OCI-LY1 (cell line): ENCODE measurements around the gene CARD14.
"Not testable (repeated sequence)": the region's sequence is repeated elsewhere in the genome, so short reads cannot be mapped to it uniquely, and the experiment has no call there.

ENCODE experiments used
- H2AFZ ChIP-seq: fragments of 200-600 bp; sonication (generic), shearing (Covaris generic); 2 replicates; pipeline ENCODE4 v1.6.0; 2014; ENCODE audit warnings: antibody characterized with exemption, mild to moderate bottlenecking, low read length
- H3F3A ChIP-seq: fragments of 200-600 bp; sonication (generic), shearing (Covaris generic); 2 replicates; pipeline ENCODE4 v1.6.0; 2014; ENCODE audit warnings: mild to moderate bottlenecking, antibody characterized with exemption, low read length, moderate library complexity; ENCODE audit not compliant: insufficient read depth
- H3K27ac ChIP-seq: fragments of 200-600 bp; sonication (generic); 2 replicates; pipeline ENCODE4 v1.5.1; 2014; ENCODE audit warnings: low read length, mixed run types, mild to moderate bottlenecking, low read depth; ENCODE audit not compliant: poor library complexity, severe bottlenecking
- H3K27me3 ChIP-seq: fragments of 200-600 bp; sonication (generic); 2 replicates; pipeline ENCODE4 v1.6.0; 2014; ENCODE audit warnings: antibody characterized with exemption, mild to moderate bottlenecking, low read length, moderate library complexity; ENCODE audit not compliant: insufficient read depth
- H3K36me3 ChIP-seq: fragments of 200-600 bp; sonication (generic); 2 replicates; pipeline ENCODE4 v1.6.1; 2014; ENCODE audit warnings: mild to moderate bottlenecking, antibody characterized with exemption, low read length, moderate library complexity, mixed read lengths; ENCODE audit not compliant: insufficient read depth
- H3K4me1 ChIP-seq: fragments of 200-600 bp; sonication (generic); 2 replicates; pipeline ENCODE4 v1.5.1; 2014; ENCODE audit warnings: mild to moderate bottlenecking, low read length, moderate library complexity; ENCODE audit not compliant: insufficient read depth, severe bottlenecking
- H3K4me2 ChIP-seq: fragments of 200-600 bp; sonication (generic), shearing (Covaris generic); 2 replicates; pipeline ENCODE4 v1.6.1; 2014; ENCODE audit warnings: low read length
- H3K4me3 ChIP-seq: fragments of 200-600 bp; sonication (generic); 2 replicates; pipeline ENCODE4 v1.5.1; 2014; ENCODE audit warnings: low read length, low read depth, mild to moderate bottlenecking, mixed read lengths; ENCODE audit not compliant: poor library complexity, severe bottlenecking
- H3K79me2 ChIP-seq: fragments of 200-600 bp; shearing (Covaris generic); 2 replicates; pipeline ENCODE4 v1.6.1; 2016; ENCODE audit warnings: mixed run types, low read length, mixed read lengths; ENCODE audit not compliant: insufficient read depth
- H3K9ac ChIP-seq: fragments of 200-600 bp; sonication (generic), shearing (Covaris generic); 2 replicates; pipeline ENCODE4 v1.6.1; 2014; ENCODE audit warnings: mild to moderate bottlenecking, low read length, mixed read lengths
- H3K9me2 ChIP-seq: fragments of 200-600 bp; sonication (generic), shearing (Covaris generic); 2 replicates; pipeline ENCODE4 v1.6.1; 2014; ENCODE audit warnings: low read depth, mild to moderate bottlenecking, low read length, mixed read lengths
- H3K9me3 ChIP-seq: fragments of 200-600 bp; shearing (Covaris generic); 2 replicates; pipeline ENCODE4 v1.6.1; 2014; ENCODE audit warnings: low read length, mixed read lengths
- H4K20me1 ChIP-seq: fragments of 200-600 bp; sonication (generic), shearing (Covaris generic); 2 replicates; pipeline ENCODE4 v1.6.0; 2016; ENCODE audit warnings: mild to moderate bottlenecking, low read length; ENCODE audit not compliant: insufficient read depth
- EZH2 ChIP-seq: fragments of 200-600 bp; sonication (generic), shearing (Covaris generic); IDR thresholded peaks from 2 replicates; pipeline ENCODE4 v1.8.0; 2017; ENCODE audit warnings: borderline replicate concordance, mixed run types, mild to moderate bottlenecking, antibody characterized with exemption, low read length, moderate library complexity, mixed read lengths
- TF ChIP-seq, protein P1 (sequence below): fragments of 200-600 bp; sonication (generic), shearing (Covaris generic); IDR thresholded peaks from 2 replicates; pipeline ENCODE4 v1.5.1; 2017; ENCODE audit warnings: mild to moderate bottlenecking, antibody characterized with exemption, low read length, moderate library complexity, mixed read lengths

Gene CARD14

DNA sequence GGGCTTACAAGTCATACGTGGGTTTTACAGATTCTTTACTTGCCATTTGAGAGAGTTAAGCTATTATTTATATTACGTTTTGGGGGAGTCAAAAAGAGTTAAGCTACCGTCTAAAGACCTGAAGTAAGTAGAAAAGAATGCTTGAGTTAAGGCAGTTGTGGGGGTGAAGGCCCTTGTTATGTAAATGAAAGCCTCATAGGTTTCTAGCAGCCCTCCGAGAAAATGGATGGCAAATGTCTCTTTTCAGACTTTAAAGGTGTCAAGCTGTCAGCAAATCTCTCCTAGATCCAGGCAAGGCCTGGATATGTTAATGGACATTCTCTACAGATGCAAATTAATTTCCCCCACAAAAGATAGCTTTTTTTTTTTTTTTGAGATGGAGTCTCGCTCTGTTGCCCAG, 15.7 kb upstream of the CARD14 start:
- peaks cover 40% of the 10 kb centered on the region for H3K4me1 ChIP-seq
- TF ChIP-seq, protein P1, sequence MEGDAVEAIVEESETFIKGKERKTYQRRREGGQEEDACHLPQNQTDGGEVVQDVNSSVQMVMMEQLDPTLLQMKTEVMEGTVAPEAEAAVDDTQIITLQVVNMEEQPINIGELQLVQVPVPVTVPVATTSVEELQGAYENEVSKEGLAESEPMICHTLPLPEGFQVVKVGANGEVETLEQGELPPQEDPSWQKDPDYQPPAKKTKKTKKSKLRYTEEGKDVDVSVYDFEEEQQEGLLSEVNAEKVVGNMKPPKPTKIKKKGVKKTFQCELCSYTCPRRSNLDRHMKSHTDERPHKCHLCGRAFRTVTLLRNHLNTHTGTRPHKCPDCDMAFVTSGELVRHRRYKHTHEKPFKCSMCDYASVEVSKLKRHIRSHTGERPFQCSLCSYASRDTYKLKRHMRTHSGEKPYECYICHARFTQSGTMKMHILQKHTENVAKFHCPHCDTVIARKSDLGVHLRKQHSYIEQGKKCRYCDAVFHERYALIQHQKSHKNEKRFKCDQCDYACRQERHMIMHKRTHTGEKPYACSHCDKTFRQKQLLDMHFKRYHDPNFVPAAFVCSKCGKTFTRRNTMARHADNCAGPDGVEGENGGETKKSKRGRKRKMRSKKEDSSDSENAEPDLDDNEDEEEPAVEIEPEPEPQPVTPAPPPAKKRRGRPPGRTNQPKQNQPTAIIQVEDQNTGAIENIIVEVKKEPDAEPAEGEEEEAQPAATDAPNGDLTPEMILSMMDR, result no peak
- TF ChIP-seq EZH2, result no peak
- H3K9me3 ChIP-seq, result peaks cover 14% of the 10 kb centered on the region
- H3F3A ChIP-seq, result peaks cover 16% of the 10 kb centered on the region
- H2AFZ ChIP-seq, result peak overlapping the region; percentile 95; the same call in 1 of the 2 replicates
- no peaks in the 10 kb centered on the region for H3K9me2 ChIP-seq
- peak overlapping the region; percentile 45 for H3K4me2 ChIP-seq
- peak overlapping the region; percentile 100 for H3K27ac ChIP-seq
- H3K79me2 ChIP-seq, result no peaks in the 10 kb centered on the region
- no peaks in the 10 kb centered on the region for H4K20me1 ChIP-seq
- no peaks in the 10 kb centered on the region; the same call in 1 of the 2 replicates for H3K36me3 ChIP-seq
- no peak overlapping the region for H3K4me3 ChIP-seq
- H3K27me3 ChIP-seq, result no peaks in the 10 kb centered on the region
- peak overlapping the region; percentile 65 for H3K9ac ChIP-seq

DNA sequence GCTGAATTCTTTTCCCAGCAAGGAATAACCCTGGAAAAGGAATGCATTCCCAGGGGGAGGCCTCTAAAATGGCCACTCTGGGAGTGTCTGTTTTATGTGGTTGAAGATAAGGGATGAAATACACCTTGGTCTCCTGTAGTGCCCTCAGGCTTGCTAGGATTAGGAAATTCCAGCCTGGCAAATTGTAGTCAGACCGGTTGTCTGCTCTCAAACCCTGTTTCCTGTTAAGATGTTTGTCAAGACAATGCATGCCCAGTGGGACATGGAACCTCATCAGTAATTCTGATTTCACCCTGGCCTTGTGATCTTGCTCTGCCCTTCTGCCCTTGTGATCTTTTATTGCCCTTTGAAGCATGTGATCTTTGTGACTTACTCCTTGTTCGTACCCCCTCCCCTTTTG, 14.2 kb upstream of the CARD14 start:
- H3K27me3 ChIP-seq, H2AFZ ChIP-seq, H3K36me3 ChIP-seq, H3K9me2 ChIP-seq, H3K79me2 ChIP-seq, H3F3A ChIP-seq, H3K4me2 ChIP-seq, H3K27ac ChIP-seq, H3K4me3 ChIP-seq, H3K9ac ChIP-seq, H4K20me1 ChIP-seq: not testable (repeated sequence)
- Histone ChIP-seq H3K4me1 (peaks cover 44% of the 10 kb centered on the region), H3K9me3 (peaks cover 14% of the 10 kb centered on the region)

DNA sequence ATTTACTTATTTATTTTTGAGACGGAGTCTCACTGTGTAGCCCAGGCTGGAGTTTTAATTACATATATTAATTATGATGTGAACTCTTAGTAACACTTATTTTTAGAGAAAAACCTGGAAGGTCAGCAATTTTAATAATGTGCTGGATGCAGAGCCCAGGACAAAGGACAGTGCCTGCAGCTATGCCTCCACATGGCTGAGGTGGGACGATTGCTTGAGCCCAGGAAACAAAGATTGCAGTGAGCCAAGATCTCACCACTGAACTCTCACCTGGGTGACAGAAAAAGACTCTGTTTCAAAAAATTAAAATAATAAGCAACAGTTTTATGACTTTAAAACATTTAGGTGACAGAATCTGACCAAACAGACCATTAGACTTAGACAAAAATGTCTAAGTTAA, 11.0 kb upstream of the CARD14 start:
- Histone ChIP-seq H3K4me1 (peaks cover 12% of the 10 kb centered on the region), H3K4me2 (no peak overlapping the region), H2AFZ (no peak overlapping the region), H3K9me2 (no peaks in the 10 kb centered on the region), H3K27ac (no peak overlapping the region), H3K79me2 (no peaks in the 10 kb centered on the region), H4K20me1 (no peaks in the 10 kb centered on the region), H3K9me3 (peaks cover 14% of the 10 kb centered on the region), H3K4me3 (no peak overlapping the region), H3K9ac (no peak overlapping the region), H3F3A (no peaks in the 10 kb centered on the region), H3K36me3 (no peaks in the 10 kb centered on the region), H3K27me3 (no peaks in the 10 kb centered on the region)
- TF ChIP-seq, protein P1, result no peak
- no peak for TF ChIP-seq EZH2

DNA sequence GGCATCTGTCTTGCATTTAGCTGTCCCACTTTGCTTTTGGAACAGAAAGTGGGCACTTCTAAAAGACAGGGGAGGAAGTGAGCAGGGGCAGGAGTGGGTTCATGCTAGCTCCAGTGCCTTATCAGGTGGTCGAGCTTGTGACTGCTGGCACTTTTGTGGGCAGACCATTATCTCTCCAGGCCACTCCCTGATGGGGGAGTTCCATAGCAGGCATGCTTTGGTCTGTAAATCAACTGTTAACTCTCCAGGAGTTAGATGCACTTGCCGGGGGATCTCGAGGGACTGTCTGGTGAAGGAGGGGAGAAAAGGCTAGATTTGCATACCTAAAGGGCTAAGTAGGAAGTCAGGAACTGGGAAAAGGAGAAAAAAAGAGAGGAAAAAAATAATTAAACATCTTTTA, 9.3 kb upstream of the CARD14 start:
- H2AFZ ChIP-seq, result no peak overlapping the region
- no peaks in the 10 kb centered on the region for H3K36me3 ChIP-seq
- no peak overlapping the region for H3K4me3 ChIP-seq
- H3K4me1 ChIP-seq, result peaks cover 4% of the 10 kb centered on the region
- H3K9ac ChIP-seq, result no peak overlapping the region
- H3K27me3 ChIP-seq, result no peaks in the 10 kb centered on the region; the same call in 1 of the 2 replicates
- no peaks in the 10 kb centered on the region for H3K79me2 ChIP-seq
- H3K9me2 ChIP-seq, result no peaks in the 10 kb centered on the region
- H3K27ac ChIP-seq, result no peak overlapping the region
- peaks cover 14% of the 10 kb centered on the region for H3K9me3 ChIP-seq
- no peak for TF ChIP-seq EZH2
- TF ChIP-seq, protein P1, result no peak
- H3F3A ChIP-seq, result no peaks in the 10 kb centered on the region
- H3K4me2 ChIP-seq, result no peak overlapping the region
- H4K20me1 ChIP-seq, result no peaks in the 10 kb centered on the region
